A549 (cell line): ENCODE data around the gene ANKRD11. TPM values are rescaled to one million over a fixed set of nuclear protein-coding genes. Genes with fewer than 3 reads are reported as not detected.

Experiments
- ATAC-seq, 2 experiments: fragments of 200-7000 bp in 1 of 2; fragments of >200 bp in 1 of 2; cut with Nextera tagmentation in 1 of 2; cut with Tn5 transposase in 1 of 2; 3 replicates each; pipeline versions ENCODE4 v1.8.0 to v1.9.1; 2018 to 2020; ENCODE audit warnings: mild to moderate bottlenecking in 1 of 2, moderate library complexity in 1 of 2
- CTCF ChIA-PET: fragments of 300-600 bp; sonication (Branson Sonifier 250); formaldehyde crosslinking; extraction: SDS; loops from one replicate; lab custom pipeline; 2021; ENCODE audit warnings: antibody characterized with exemption, inconsistent platforms; lab: Yijun Ruan, JAX
- POLR2A ChIA-PET: fragments of 350-600 bp; formaldehyde crosslinking; extraction: SDS; loops from one replicate; lab custom pipeline; 2021; ENCODE audit warnings: antibody characterized with exemption, inconsistent platforms; lab: Yijun Ruan, JAX
- DNase-seq, 2 experiments: peaks; one replicate each; pipeline versions ENCODE4 v3.0.0 to v3.0.0-alpha.2; 2011 to 2016; ENCODE audit warnings: low read depth in 1 of 2, low spot score in 1 of 2
- FAIRE-seq: peaks from 2 replicates; lab custom pipeline; 2011; peaks lifted over from hg19 to GRCh38; lab: Jason Lieb, UNC
- H3K27ac ChIP-seq, 2 experiments: fragments of >200 bp; sonication (Bioruptor Twin); formaldehyde crosslinking; 3 replicates each; pipeline ENCODE4 v1.5.1; 2016 to 2017
- H3K4me1 ChIP-seq: fragments of >200 bp; sonication (Bioruptor Twin); formaldehyde crosslinking; 3 replicates; pipeline ENCODE4 v1.6.1; 2016
- H3K4me2 ChIP-seq: fragments of >200 bp; sonication (Bioruptor Twin); formaldehyde crosslinking; 3 replicates; pipeline ENCODE4 v1.6.1; 2016
- H3K4me3 ChIP-seq: fragments of >200 bp; sonication (Bioruptor Twin); formaldehyde crosslinking; 3 replicates; pipeline ENCODE4 v1.5.1; 2016
- H3K9me3 ChIP-seq: fragments of >200 bp; sonication (Bioruptor Twin); formaldehyde crosslinking; 3 replicates; pipeline ENCODE4 v1.6.1; 2016
- BHLHE40 ChIP-seq: IDR thresholded peaks from 2 replicates; pipeline ENCODE4 v1.6.1; 2012; ENCODE audit warnings: low read depth, low read length, inconsistent platforms
- CBX8 ChIP-seq: fragments of 200-600 bp; sonication (generic); IDR thresholded peaks from 2 replicates; pipeline ENCODE4 v1.6.1; 2016
- CHD2 ChIP-seq: fragments of 150-350 bp; IDR thresholded peaks from 2 replicates; pipeline ENCODE4 v1.6.1; 2014; ENCODE audit warnings: low read length; ENCODE audit not compliant: partially characterized antibody
- CTCF ChIP-seq: fragments of >200 bp; sonication (Bioruptor Twin); formaldehyde crosslinking; IDR thresholded peaks from 3 replicates; pipeline ENCODE4 v1.5.1; 2016
- EHF ChIP-seq: fragments of 250-450 bp; sonication (Bioruptor Pico); IDR thresholded peaks from 2 replicates; pipeline ENCODE4 v1.5.0; 2020; ENCODE audit warnings: mild to moderate bottlenecking
- FOSL2 ChIP-seq, 2 experiments: fragments of 450-650 bp in 1 of 2; fragments of >200 bp in 1 of 2; sonication (Bioruptor Twin) in 1 of 2; formaldehyde crosslinking; IDR thresholded peaks; 2 replicates each; pipeline versions ENCODE4 v1.5.0 to v1.6.1; 2016 to 2020; ENCODE audit warnings: mild to moderate bottlenecking in 1 of 2, moderate library complexity in 1 of 2
- FOXS1 ChIP-seq: fragments of 250-450 bp; sonication (Bioruptor Pico); IDR thresholded peaks from 2 replicates; pipeline ENCODE4 v1.5.0; 2020; ENCODE audit warnings: mild to moderate bottlenecking, moderate library complexity
- GATA3 ChIP-seq: IDR thresholded peaks from 2 replicates; pipeline ENCODE4 v1.6.1; 2012; ENCODE audit warnings: borderline replicate concordance
- HDAC2 ChIP-seq: fragments of 200-600 bp; sonication (generic); IDR thresholded peaks from 2 replicates; pipeline ENCODE4 v1.6.1; 2016
- HOXA7 ChIP-seq: fragments of 250-450 bp; sonication (Bioruptor Pico); IDR thresholded peaks from 2 replicates; pipeline ENCODE4 v1.5.0; 2020; ENCODE audit warnings: mild to moderate bottlenecking, moderate library complexity
- HOXB5 ChIP-seq: fragments of 250-450 bp; sonication (Bioruptor Pico); IDR thresholded peaks from 2 replicates; pipeline ENCODE4 v1.5.0; 2020; ENCODE audit warnings: mild to moderate bottlenecking, moderate library complexity
- JUN ChIP-seq, 2 experiments: fragments of >200 bp; sonication (Bioruptor Twin); formaldehyde crosslinking; IDR thresholded peaks; 2 replicates in 1 of 2; 3 replicates in 1 of 2; pipeline ENCODE4 v1.6.1; 2016 to 2017
- JUNB ChIP-seq: fragments of >200 bp; sonication (Bioruptor Twin); formaldehyde crosslinking; IDR thresholded peaks from 2 replicates; pipeline ENCODE4 v1.6.1; 2016
- KDM1A ChIP-seq: fragments of 200-600 bp; sonication (generic); IDR thresholded peaks from 2 replicates; pipeline ENCODE4 v1.6.1; 2016; ENCODE audit warnings: low read depth, mild to moderate bottlenecking
- MAFK ChIP-seq: fragments of 450-650 bp; IDR thresholded peaks from 2 replicates; pipeline ENCODE4 v1.6.1; 2014; ENCODE audit not compliant: partially characterized antibody
- MAX ChIP-seq: IDR thresholded peaks from 2 replicates; pipeline ENCODE4 v1.6.1; 2012
- MYC ChIP-seq: IDR thresholded peaks from 2 replicates; pipeline ENCODE4 v1.6.1; 2012; ENCODE audit warnings: mild to moderate bottlenecking, inconsistent platforms, low read length, improper control_type of control experiment, borderline replicate concordance
- PBX3 ChIP-seq: IDR thresholded peaks from 2 replicates; pipeline ENCODE4 v1.6.1; 2012
- PHF8 ChIP-seq: fragments of 200-600 bp; sonication (generic); IDR thresholded peaks from 2 replicates; pipeline ENCODE4 v1.6.1; 2016; ENCODE audit warnings: low read depth, mild to moderate bottlenecking, antibody characterized with exemption, moderate library complexity, borderline replicate concordance
- POLR2A ChIP-seq: IDR thresholded peaks from 2 replicates; pipeline ENCODE4 v1.6.1; 2012; ENCODE audit warnings: mild to moderate bottlenecking, low read length
- POLR2AphosphoS2 ChIP-seq: conservative IDR thresholded peaks from 2 replicates; pipeline ENCODE4 v1.6.1; 2012; ENCODE audit warnings: low read length, improper control_type of control experiment, inconsistent platforms
- RAD21 ChIP-seq, 2 experiments: fragments of >200 bp in 1 of 2; sonication (Bioruptor Twin) in 1 of 2; formaldehyde crosslinking in 1 of 2; IDR thresholded peaks in 1 of 2; conservative IDR thresholded peaks in 1 of 2; 2 replicates in 1 of 2; 3 replicates in 1 of 2; pipeline ENCODE4 v1.6.1; 2012 to 2018; ENCODE audit warnings: inconsistent platforms in 1 of 2
- RARB ChIP-seq: fragments of 250-450 bp; sonication (Bioruptor Pico); IDR thresholded peaks from 2 replicates; pipeline ENCODE4 v1.8.0; 2021; ENCODE audit warnings: mild to moderate bottlenecking, moderate library complexity
- RFX5 ChIP-seq: fragments of 450-650 bp; IDR thresholded peaks from 2 replicates; pipeline ENCODE4 v1.7.1; 2014; ENCODE audit warnings: antibody characterized with exemption, mild to moderate bottlenecking, moderate library complexity
- SREBF2 ChIP-seq: fragments of 450-650 bp; IDR thresholded peaks from 2 replicates; pipeline ENCODE4 v1.6.1; 2014; ENCODE audit warnings: mild to moderate bottlenecking, moderate library complexity
- TP53 ChIP-seq: fragments of 250-450 bp; sonication (Bioruptor Pico); IDR thresholded peaks from 2 replicates; pipeline ENCODE4 v1.5.0; 2021; ENCODE audit warnings: mild to moderate bottlenecking, moderate library complexity
- USF2 ChIP-seq: fragments of 450-650 bp; IDR thresholded peaks from 2 replicates; pipeline ENCODE4 v1.6.1; 2014; ENCODE audit warnings: antibody characterized with exemption
- ZC3H11A ChIP-seq: fragments of 450-650 bp; IDR thresholded peaks from 2 replicates; pipeline ENCODE4 v1.6.1; 2014; ENCODE audit warnings: antibody characterized with exemption, mild to moderate bottlenecking
- ZFP36 ChIP-seq: fragments of 450-650 bp; IDR thresholded peaks from 2 replicates; pipeline ENCODE4 v1.6.1; 2014; ENCODE audit warnings: borderline replicate concordance; ENCODE audit not compliant: partially characterized antibody
- ZSCAN20 ChIP-seq: fragments of 250-450 bp; sonication (Bioruptor Pico); IDR thresholded peaks from 2 replicates; pipeline ENCODE4 v1.8.0; 2022; ENCODE audit warnings: mild to moderate bottlenecking, moderate library complexity
- WGBS: methylation state at CpG from one replicate; pipeline ENCODE4 v1.1.6; 2017; ENCODE audit errors: missing lambda C conversion rate; 5-methylcytosine and 5-hydroxymethylcytosine counted together
- polyA plus RNA-seq, 4 experiments: library from polyadenylated mRNA; depleted of rRNA in 3 of 4; stranded (reverse); fragments of >200 nt; fragmentation: RNase III in 1 of 4; extraction: RNeasy Plus Mini Kit Qiagen cat#74134 plus additional on column Dnase treatment in 1 of 4; gene quantifications; 2 replicates in 3 of 4; 3 replicates in 1 of 4; pipeline ENCODE4 v1.2.3, GENCODE V29; 2011 to 2017
- TF ChIP-seq, protein P1 (sequence below): fragments of 250-450 bp; sonication (Bioruptor Pico); IDR thresholded peaks from 2 replicates; pipeline ENCODE4 v1.5.0; 2021; ENCODE audit warnings: mild to moderate bottlenecking, moderate library complexity, borderline replicate concordance

ANKRD11 gene
- polyA plus RNA-seq, 2 of the 4 experiments (the other 2 are of a cell fraction), result 53.6 to 54.9 TPM

GRCh38 chr16:89331371-89332109 lies 158.8 kb downstream of the ANKRD11 start:
- H3K4me2 ChIP-seq, result no peak overlapping the region; the same call in 2 of the 3 replicates
- TF ChIP-seq HOXB5 (CRISPR knock-in tag) (no peak), RAD21 (conservative IDR thresholded peaks at IDR 0.05 in 1 of 2, IDR thresholded peaks at IDR 0.05 in 1 of 2) (no peak), FOXS1 (no peak), HOXA7 (CRISPR knock-in tag) (no peak), PHF8 (no peak), MAFK (no peak), CBX8 (no peak), CTCF (no peak), RFX5 (no peak), PBX3 (no peak), TP53 (CRISPR knock-in tag) (no peak)
- no peak for ATAC-seq
- POLR2A ChIA-PET, result no interaction called here
- H3K4me1 ChIP-seq, result peaks cover 83% of the 10 kb centered on the region
- no peaks in the 10 kb centered on the region for H3K9me3 ChIP-seq
- FAIRE-seq, result no peak
- no peak overlapping the region for H3K4me3 ChIP-seq
- CTCF ChIA-PET, result no interaction called here
- H3K27ac ChIP-seq, result peak overlapping the region; percentile 86 to 98; a peak in 5 of 6 replicates
- WGBS, result 90% methylated on average over 14 of the region's 14 CpGs
- no peak for DNase-seq

DNA sequence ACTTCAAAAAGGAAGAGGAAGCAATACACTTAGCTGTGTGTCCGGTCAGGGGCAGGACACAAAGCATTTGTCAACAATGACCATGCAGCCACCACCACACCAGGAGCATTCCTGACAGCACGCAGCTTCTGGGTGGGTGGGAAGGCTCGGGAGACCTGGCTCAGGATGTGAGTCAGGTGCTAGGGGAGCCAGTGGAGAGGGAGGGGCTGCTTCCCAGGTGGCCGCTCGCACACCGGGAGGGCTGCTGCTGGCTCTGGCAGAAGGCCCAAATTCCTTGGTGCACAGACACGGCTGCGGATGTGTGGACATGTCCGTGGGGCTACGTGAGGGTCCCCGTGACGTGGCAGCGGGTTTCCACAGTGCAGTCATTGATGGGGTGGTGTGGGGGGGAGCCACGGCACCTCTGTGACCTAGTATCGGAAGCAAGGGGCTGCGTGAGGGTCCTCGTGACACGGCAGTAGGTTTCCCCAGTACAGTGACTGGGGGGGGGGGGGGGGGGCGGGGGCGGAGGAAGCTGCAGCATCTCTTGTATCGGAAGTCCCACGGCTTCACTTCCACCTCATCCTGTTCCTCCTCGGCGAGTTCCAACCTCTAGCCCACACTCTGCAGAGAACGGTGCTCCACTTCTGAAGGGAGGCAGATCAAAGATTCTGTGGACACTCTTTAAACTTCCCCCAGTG lies 160.0 kb downstream of the ANKRD11 start:
- DNase-seq (peak; percentile 89), ATAC-seq (peak; percentile 43 to 49), FAIRE-seq (no peak)
- H3K9me3 ChIP-seq, result no peaks in the 10 kb centered on the region
- 1% methylated on average over 15 of the region's 25 CpGs for WGBS
- ChIA-PET POLR2A (no interaction called here), CTCF (interaction anchor here (1.0 to 1.8 kb wide), 3 partner anchors 10 to 23 kb away, joined by 3 to 5 read pairs (median 3); no protein-coding TSS in a partner anchor)
- peaks cover 95% of the 10 kb centered on the region for H3K4me1 ChIP-seq
- H3K4me3 ChIP-seq, result peak overlapping the region; percentile 7; the same call in 1 of the 3 replicates
- peak overlapping the region; percentile 86 to 98 for H3K27ac ChIP-seq
- H3K4me2 ChIP-seq, result peak overlapping the region; percentile 76
- TF ChIP-seq CHD2, result no peak
- no peak for TF ChIP-seq EHF (CRISPR knock-in tag)
- 0 out of 2 replicates have a peak, but pooled peaks have one; percentile 12 for TF ChIP-seq JUNB
- 0 out of 2 replicates have a peak, but pooled peaks have one; percentile 29 for TF ChIP-seq FOSL2 (IDR thresholded peaks at IDR 0.05)
- peak; percentile 60 for TF ChIP-seq FOSL2 (CRISPR knock-in tag; IDR thresholded peaks at IDR 0.05)
- TF ChIP-seq, protein P1, sequence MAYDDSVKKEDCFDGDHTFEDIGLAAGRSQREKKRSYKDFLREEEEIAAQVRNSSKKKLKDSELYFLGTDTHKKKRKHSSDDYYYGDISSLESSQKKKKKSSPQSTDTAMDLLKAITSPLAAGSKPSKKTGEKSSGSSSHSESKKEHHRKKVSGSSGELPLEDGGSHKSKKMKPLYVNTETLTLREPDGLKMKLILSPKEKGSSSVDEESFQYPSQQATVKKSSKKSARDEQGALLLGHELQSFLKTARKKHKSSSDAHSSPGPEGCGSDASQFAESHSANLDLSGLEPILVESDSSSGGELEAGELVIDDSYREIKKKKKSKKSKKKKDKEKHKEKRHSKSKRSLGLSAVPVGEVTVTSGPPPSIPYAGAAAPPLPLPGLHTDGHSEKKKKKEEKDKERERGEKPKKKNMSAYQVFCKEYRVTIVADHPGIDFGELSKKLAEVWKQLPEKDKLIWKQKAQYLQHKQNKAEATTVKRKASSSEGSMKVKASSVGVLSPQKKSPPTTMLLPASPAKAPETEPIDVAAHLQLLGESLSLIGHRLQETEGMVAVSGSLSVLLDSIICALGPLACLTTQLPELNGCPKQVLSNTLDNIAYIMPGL (CRISPR knock-in tag), result no peak
- TF ChIP-seq MYC, result no peak
- TF ChIP-seq KDM1A, result no peak
- no peak for TF ChIP-seq HOXA7 (CRISPR knock-in tag)
- TF ChIP-seq ZC3H11A, result no peak
- peak; percentile 29 to 50; a peak in 2 of 5 replicates for TF ChIP-seq JUN (IDR thresholded peaks at IDR 0.05)
- peak; percentile 77 for TF ChIP-seq MAX
- TF ChIP-seq POLR2AphosphoS2, result no peak
- TF ChIP-seq HDAC2, result no peak
- no peak for TF ChIP-seq BHLHE40
- no peak for TF ChIP-seq USF2
- TF ChIP-seq RAD21 (conservative IDR thresholded peaks at IDR 0.05 in 1 of 2, IDR thresholded peaks at IDR 0.05 in 1 of 2), result 0 out of 5 replicates have a peak, but pooled peaks of 1 of the 2 experiments have one; percentile 22
- no peak for TF ChIP-seq POLR2A
- peak; percentile 45; the same call in 1 of the 2 replicates for TF ChIP-seq GATA3
- no peak for TF ChIP-seq RARB (CRISPR knock-in tag)
- no peak for TF ChIP-seq ZSCAN20 (CRISPR knock-in tag)
- TF ChIP-seq PHF8, result no peak
- no peak for TF ChIP-seq RFX5
- no peak for TF ChIP-seq FOXS1
- TF ChIP-seq ZFP36, result no peak
- TF ChIP-seq SREBF2, result no peak
